Measurements from ENCODE around the gene S100A7A.
A peak's percentile ranks its signal among the peaks of the same experiment; 100 is the strongest.

Gene S100A7A

DNA sequence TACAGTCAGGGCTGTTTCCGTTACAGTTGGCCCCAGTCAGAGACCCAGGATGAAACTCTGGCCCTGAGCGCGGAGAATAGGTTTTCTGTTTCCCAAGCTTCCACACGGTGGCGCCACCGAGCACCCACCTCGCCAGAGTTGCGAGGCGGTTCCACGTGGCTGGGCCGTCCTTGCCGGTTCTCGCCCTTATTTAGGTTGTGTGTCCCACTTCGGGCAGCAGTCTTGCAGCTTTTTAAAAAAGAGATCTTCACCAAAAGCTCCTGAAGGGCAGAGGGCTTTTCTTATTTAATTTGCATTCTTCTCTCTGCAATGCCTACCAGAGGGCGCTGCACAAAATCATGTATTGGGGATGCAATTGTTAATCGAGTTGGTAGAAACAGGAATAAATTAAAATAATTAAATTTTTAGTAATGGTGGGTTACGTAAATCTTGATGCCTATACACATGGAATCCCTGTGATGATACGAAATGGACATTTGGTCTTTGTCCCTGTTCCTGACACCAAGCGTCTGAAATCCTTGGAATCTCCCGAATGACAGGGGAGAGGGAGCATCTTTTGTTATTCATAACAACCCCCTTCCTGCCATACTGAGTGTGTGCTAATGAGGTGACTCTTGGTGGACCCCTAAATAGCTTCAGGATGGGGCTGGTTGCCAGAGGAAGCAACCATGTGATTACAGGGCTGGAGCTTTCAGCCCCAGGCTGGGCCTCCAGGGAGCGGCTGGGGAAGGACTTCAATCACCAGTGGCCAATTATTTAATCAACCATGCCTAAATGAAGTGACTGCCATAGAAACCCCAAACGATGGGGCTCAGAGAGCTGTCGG, 49.7 kb downstream of the S100A7A start:
- DNase-seq, result peak; percentile 72

DNA sequence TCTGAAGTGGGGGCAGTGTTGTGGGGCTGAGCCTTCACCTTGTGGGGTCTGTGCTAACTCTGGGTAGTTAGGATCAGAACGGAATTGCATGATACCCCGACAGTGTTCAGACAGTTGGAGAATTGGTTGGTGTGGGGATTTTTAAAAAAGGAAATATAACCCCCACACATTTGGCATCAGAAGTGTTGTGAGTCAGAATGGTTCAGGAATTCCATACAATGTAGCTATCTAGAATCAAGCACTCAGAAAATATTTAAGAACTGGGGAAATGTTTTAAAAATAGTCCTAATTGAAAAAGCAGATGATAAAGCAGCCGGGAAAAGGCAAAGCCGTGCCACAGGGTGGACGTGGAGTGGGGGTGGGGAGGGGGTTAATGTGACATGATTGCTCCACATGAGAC, 50.6 kb downstream of the S100A7A start:
- no peak for DNase-seq

DNA sequence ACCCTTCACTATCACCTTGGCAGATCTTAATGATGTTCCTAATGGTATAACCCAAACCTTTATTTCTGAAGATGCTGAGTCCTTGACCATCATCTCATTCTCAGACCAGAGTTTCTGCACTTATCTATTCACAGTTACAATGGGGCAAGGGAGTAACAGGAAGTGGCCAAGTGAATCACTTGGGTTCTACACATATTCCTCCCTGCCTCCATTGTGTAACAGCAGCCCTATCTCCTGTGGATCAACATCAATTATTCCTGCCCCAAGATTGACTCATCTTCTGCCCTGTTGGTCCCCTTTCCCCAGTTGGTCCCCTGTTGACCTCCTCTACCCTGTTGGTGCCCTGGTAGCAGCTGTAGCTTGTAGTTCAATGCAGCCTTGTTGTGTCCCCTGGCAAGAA, 54.4 kb downstream of the S100A7A start:
- no peak for DNase-seq
